Activated effector memory CD4-positive, alpha-beta T cell treated with Interleukin-2 at 50 U/mL for 16 hours (primary cell): ENCODE measurements around the gene TIMP4.

ENCODE experiments used
- DNase-seq: peaks from one replicate; pipeline ENCODE4 v3.0.0-alpha.2; 2020

TIMP4 gene

DNA sequence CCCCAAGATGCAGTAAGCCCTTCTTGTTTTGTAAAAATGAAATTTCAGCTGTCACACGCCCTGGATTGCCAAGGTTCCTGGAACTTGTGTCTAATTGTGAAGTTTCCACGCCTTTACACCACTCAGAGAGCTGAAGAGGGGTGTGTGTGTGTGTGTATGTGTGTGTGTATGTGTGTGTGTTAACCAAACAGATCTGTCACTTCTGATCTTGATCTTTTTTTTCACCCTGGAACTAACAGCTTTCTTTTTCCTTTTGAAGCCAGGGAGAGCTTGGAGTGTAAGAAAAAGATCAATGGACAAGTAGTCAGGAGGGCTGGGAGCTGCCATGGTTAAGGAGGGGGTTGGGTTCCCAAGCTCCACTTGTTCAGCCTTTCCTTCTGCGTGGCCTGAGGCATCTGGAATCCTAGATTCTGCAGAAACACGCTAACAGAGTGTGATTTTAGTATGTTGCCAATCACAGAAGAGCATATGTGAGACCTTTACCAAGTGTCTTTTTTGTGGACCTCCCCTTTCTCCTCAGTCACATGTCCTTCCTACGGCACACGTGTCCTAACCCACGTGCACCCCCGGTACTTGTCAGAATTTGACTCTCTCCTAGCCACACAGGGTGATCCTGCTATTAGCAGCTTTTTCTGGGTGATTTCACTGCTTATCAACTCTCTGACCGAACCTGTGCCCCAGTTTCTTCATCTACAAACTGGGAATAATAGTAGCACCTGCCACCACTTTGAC is 11.5 kb downstream of the TIMP4 start:
- DNase-seq = no peak

DNA sequence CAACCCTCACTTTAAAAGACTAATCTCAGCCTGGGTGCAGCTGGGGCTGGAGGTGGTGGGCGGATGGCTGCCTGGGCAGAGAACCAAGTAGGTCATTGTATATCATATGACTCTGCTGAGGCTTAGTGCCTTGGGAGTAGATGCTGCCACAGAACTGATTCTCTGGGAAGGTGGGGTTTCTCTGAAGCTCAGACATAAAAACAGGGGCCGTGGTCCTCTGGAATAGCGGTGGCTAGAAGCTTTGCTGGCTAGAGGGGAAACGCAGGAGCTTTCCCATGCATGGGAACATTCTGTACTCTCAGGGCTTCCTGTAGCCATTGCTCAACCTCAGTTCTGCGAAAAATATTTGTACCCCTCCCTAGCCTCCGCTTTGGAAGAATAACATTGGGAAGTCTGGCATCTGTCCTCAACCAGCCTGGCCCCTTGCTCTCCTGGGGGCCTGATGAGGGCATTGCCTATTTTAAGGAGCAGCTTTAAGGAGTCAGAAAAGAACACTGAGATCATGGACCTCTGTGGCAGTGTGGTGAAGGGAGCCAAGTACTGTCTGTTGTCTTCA is 14.7 kb downstream of the TIMP4 start:
- no peak for DNase-seq

DNA sequence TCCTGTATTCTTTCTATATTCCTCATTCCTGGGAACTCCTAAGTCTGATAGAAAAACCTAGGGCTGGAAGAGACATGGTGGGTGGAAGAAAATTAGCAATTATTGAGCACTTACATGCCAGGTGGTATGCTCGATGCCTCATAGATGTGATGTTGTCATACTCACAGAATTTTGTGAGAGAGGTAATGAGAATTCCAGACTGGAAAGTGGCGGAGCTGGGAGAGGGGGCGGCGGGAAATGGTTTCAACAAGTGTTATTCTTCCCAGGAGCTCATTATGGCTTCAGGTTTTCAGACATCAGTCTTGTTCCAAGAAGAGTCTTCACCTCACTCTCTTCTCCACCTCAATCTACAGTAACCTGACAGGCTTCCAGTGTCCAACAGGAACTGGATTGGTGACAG is 16.2 kb downstream of the TIMP4 start:
- no peak for DNase-seq

DNA sequence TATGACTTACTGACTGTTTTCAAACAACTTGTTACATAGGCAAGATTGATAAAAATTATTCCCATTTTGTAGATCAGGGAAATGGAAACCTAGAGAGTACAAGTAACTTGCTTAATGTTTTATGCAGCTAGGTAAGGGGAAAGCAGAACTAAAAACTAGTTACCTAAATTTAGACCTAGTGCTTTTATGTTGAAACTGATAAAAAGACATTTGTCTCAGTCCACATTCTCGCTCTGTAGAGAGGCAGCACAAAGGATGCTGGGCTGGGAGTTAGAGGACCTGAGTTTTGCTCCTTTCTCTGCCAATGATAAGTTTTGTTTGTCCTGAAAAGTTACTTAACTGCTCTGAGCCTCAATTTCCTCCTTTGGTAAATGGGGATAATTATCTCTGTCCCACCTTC is 17.4 kb downstream of the TIMP4 start:
- no peak for DNase-seq

DNA sequence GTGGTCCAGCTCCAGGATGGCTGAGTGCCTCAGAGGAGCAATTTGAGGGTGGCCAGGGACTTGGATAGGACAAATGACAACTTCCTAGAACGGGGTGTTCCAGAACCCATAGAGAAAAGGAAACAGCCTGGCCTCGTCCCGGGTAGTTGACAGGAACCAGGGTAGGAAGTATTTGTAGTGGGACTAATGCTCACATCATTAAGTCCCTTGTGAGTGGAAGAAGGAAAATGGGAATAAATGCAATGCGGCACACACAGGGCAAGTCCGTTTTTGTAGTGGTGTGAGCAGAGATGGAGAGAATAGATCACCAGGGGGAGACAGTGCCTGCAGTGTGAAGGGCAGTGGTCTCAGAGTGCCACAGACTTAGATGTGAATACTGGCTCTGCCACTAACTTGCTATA is 19.6 kb downstream of the TIMP4 start:
- no peak for DNase-seq

- DNase-seq = no peak
Observed at GRCh38 chr3:12138044-12138443, 20.7 kb downstream of the TIMP4 start.

DNA sequence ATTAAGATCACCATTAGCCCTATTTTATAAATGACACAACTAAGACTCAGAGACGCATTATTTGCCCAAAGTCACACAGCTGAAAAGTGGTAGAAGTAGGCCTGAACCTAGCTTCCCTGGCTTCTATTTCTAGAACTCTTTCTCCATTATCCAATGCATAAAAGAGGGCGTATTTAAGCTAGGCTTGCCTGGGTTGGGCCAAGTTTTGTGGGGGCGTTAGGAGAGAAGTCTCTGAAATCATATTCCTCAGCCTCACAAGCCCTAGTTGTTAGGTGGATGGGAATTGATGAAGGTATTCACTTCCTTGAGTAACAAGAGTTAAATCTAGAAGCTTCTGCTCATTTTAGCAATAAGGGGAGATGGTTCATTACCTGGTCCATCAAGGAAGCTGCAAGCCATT is 22.3 kb downstream of the TIMP4 start:
- DNase-seq = no peak

DNA sequence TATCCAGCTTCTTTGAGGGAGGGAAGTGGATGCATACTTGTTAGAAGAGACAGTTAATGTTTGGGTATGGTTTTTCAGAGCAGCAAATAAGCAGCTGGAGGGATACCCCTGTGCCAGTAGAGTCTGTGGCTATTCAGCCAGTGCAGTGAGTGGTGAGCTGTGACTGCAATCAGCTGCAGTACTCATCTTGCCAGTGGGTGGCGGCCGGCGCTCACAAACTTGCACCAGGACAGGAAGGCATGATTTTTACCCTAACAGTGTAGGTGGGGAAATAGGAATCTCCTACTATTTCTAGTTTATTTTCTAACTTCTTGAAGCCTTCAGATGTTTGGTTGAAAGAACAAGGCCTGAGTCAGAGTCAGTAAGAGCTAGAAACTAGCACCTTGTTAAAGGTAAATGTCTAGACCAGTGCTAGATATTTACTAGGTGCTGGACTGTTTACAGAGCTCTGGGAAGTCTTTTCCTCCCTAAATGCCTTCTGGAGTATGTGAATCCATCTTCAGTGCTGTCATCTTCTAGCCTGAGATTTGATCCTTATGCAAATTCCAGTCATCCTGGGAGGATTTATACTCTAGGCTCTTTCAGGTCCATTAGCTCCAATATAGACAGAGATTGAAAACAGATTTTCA is 23.6 kb downstream of the TIMP4 start:
- peak; percentile 21 for DNase-seq

- DNase-seq = no peak
Observed at GRCh38 chr3:12132881-12133280, 25.8 kb downstream of the TIMP4 start.

DNA sequence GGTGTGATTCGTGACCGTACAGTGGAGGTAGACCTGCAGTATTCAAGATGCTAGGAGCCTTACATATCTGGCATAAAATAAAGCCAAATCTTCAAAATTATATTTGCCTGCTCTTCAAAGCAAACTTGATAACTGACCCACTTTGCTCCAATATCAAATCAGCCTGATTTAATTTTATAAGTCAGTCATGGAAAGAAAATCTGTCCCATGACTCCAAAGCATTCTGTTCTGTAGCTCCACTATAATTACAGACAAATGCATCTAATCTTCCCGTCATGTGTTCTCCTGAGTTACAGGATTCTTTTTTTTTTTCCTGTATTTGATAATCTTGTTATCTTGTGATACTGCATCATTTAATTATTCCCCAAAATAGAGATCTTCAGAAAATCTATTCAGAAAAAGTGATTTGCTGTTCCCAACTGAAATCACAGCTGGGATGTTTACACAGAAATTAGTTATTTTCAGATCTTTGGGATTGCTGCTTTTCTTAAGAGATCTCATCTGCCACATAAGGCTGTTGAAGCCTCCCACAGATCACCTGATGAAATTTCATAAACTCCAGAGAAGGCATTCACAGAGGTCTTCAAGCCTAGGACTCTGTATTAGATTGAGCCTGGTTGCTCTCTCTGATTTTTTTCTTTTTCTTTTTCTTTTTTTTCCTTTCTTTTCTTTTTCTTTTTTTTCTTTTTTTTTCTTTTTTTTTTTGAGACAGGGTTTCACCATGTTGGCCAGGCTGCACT is 27.2 kb downstream of the TIMP4 start:
- DNase-seq = no peak

GRCh38 chr3:12127391-12127790 is 31.3 kb downstream of the TIMP4 start:
- no peak for DNase-seq

GRCh38 chr3:12125772-12126171 is 32.9 kb downstream of the TIMP4 start:
- no peak for DNase-seq

- no peak for DNase-seq
Observed at GRCh38 chr3:12121466-12121865, 37.2 kb downstream of the TIMP4 start.

DNA sequence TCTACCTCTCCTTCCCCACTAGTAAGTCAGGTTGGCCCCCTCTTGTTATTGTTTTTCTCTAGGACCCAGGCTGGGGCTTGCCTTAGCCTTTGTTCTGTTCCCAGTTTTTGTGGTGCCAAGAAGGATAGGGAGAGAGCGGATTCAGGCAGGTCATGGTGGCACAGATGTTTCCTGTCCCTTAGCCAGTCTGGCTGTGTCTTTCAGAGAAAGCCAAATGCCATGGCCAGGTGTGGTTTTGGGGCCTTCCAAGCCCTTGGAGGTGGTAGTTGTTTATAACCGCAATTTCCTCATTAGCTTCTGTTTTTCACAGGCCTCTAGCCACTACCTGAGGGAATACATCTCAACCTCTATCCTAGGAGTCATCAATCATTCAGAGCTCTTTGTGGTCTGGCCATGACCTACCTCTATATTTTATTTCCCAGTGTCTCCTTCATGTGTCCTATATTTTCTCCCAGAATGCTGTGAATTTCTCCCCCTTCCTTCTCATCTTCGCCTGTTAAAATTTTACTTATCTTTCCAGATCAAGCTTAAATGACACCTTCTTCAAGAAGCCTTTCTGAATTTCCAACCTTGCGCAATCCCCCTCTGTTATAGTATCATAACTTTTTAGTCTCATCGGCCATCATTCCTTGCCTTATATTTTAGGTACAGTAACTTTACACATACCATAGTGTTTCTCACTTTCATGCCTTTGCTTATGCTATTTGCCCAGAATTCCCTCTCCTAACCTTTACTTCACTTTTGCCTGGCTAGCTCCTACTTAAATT is 38.2 kb downstream of the TIMP4 start:
- no peak for DNase-seq

- DNase-seq = no peak
Observed at GRCh38 chr3:12117473-12117872, 41.2 kb downstream of the TIMP4 start.

DNA sequence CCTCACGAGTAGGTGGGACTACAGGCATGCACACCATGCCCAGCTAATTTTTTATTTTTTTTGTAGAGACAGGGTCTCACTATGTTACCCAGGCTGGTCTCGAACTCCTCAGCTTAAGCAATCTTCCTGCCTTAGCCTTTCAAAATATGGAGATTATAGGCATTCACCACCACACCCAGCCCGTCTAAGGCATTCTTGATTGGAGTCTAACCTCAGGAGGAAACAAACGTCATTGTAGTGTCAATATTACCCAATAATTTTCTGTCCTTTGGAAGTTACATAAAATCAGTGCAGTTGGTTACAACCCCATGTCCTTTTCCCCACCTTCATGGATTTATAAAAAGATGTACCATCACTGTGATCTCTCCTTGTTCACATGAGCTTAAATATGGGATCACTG is 41.8 kb downstream of the TIMP4 start:
- DNase-seq = no peak

- DNase-seq = no peak
Observed at GRCh38 chr3:12115849-12116248, 42.9 kb downstream of the TIMP4 start.

DNA sequence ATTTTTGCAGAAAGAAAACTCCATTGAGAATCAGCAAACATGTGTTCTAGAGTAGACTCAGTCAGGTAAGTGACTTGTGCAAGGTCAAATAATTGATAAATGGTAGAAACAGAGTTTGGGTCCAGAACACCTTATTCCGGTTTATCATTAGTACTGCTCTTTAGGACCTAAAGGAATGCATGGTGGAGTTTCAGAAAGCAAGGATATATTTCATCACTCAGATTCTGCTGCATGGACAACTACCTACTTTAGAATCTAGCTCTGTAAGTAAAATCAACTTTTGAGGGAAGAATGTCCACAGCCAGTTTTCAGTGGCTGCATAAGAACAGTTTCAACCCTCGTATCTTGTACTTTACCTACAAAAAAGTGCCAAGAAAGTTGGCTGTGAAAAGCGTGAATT is 43.6 kb downstream of the TIMP4 start:
- no peak for DNase-seq

- no peak for DNase-seq
Observed at GRCh38 chr3:12114251-12114650, 44.5 kb downstream of the TIMP4 start.

GRCh38 chr3:12107071-12107713 is 51.5 kb downstream of the TIMP4 start:
- DNase-seq = no peak
